ENCODE data around the gene SMYD3.

DNA sequence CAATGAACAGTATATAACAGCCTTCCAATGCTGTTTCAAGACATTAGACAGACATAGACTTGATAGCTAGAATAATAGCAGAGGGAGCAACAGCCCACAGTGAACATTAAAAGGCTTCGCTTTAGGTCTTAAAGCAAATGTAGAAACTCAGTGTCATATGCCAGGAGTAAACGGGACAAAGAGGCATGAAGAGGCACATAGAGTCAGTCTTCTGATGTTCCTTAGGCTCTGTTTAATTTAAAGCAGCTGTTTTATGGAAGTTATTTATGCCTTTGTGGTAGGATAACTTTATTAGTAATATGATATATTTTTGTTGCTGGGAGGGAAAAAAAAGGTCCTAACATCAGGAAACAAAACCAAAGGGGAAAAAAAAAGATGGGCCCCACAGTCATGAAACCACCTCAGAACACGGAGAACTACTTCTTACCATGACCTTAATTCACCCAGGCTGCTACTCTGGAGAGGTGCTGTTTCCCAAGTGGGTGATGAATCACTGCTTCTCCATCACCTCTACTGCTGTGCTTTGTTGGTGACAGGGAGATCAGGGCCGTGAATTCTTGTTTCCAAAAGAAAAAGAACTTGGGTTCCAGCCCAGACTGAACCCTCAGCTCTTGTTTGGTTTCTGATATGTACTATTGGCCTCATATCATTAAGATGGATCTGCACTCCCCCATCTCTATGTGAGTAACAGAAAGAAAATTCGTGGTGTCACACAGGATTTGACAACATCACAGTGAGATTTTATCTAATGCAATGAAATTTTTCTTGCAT lies 735.4 kb downstream of the SMYD3 start:
- TF ChIP-seq, protein P1, sequence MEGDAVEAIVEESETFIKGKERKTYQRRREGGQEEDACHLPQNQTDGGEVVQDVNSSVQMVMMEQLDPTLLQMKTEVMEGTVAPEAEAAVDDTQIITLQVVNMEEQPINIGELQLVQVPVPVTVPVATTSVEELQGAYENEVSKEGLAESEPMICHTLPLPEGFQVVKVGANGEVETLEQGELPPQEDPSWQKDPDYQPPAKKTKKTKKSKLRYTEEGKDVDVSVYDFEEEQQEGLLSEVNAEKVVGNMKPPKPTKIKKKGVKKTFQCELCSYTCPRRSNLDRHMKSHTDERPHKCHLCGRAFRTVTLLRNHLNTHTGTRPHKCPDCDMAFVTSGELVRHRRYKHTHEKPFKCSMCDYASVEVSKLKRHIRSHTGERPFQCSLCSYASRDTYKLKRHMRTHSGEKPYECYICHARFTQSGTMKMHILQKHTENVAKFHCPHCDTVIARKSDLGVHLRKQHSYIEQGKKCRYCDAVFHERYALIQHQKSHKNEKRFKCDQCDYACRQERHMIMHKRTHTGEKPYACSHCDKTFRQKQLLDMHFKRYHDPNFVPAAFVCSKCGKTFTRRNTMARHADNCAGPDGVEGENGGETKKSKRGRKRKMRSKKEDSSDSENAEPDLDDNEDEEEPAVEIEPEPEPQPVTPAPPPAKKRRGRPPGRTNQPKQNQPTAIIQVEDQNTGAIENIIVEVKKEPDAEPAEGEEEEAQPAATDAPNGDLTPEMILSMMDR (IDR thresholded peaks at IDR 0.05), result no peak
- TF ChIP-seq POLR2A (IDR thresholded peaks at IDR 0.05), result no peak
